HEK293T (cell line): ENCODE results near the gene SFMBT1.

ENCODE experiments used
- FOXM1 ChIP-seq: fragments of 450-650 bp; IDR thresholded peaks from 2 replicates; pipeline ENCODE4 v1.6.1; 2017; ENCODE audit warnings: mild to moderate bottlenecking, borderline replicate concordance
- SP1 ChIP-seq: fragments of 450-650 bp; IDR thresholded peaks from 2 replicates; pipeline ENCODE4 v1.6.1; 2017
- ZNF384 ChIP-seq: fragments of 450-650 bp; IDR thresholded peaks from 2 replicates; pipeline ENCODE4 v1.6.1; 2016

DNA sequence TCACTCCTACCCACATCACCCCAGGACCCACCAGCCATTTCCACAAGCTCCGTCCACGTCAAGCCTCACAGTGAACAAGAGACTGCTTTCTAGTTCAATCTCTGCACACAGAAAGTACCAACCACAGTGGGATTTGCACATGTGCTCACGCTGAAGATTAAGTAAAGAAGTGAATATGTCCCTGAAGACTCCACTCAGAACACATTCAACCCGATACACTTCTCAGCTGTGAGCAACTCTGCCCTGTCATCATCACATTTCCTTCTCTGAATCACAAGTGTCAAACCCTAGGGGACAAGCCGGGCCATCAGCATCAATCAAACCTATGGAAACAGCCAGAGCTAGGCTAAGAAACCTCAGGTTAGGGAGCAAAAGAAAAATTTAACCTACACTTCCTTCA, 150.5 kb downstream of the SFMBT1 start:
- TF ChIP-seq FOXM1 (no peak), SP1 (no peak), ZNF384 (no peak)
